Measurements from ENCODE around the gene FARS2.

- TF ChIP-seq CTCF (IDR thresholded peaks at IDR 0.05) = no peak
- no peak for TF ChIP-seq POLR2AphosphoS5 (IDR thresholded peaks at IDR 0.05)
- no peak for TF ChIP-seq POLR2A (IDR thresholded peaks at IDR 0.05)
Measured at GRCh38 chr6:5532941-5533340, 271.6 kb downstream of the FARS2 start.
